ENCODE measurements around the gene DHRSX.
"Not testable (repeated sequence)": the region's sequence is repeated elsewhere in the genome, so short reads cannot be mapped to it uniquely, and the experiment has no call there.

DNA sequence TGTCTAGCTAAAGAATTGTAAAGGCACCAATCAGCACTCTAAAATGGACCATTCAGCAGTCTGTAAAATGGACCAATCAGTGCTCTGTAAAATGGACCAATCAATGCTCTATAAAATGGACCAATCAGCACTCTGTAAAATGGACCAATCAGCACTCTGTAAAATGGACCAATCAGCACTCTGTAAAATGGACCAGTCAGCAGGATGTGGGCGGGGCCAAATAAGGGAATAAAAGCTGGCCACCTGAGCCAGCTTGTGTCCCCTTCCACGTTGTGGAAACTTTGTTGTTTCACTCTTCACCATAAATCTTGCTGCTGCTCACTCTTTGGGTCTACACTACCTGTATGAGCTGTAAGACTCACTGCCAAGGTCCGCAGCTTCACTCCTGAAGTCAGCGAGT, 230.0 kb downstream of the DHRSX start:
- TF ChIP-seq, protein P1, sequence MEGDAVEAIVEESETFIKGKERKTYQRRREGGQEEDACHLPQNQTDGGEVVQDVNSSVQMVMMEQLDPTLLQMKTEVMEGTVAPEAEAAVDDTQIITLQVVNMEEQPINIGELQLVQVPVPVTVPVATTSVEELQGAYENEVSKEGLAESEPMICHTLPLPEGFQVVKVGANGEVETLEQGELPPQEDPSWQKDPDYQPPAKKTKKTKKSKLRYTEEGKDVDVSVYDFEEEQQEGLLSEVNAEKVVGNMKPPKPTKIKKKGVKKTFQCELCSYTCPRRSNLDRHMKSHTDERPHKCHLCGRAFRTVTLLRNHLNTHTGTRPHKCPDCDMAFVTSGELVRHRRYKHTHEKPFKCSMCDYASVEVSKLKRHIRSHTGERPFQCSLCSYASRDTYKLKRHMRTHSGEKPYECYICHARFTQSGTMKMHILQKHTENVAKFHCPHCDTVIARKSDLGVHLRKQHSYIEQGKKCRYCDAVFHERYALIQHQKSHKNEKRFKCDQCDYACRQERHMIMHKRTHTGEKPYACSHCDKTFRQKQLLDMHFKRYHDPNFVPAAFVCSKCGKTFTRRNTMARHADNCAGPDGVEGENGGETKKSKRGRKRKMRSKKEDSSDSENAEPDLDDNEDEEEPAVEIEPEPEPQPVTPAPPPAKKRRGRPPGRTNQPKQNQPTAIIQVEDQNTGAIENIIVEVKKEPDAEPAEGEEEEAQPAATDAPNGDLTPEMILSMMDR (conservative IDR thresholded peaks at IDR 0.05 in 1 of 2, IDR thresholded peaks at IDR 0.05 in 1 of 2; ENCODE audit: low read depth in 1 of 2, low read length in 2 of 2) = not testable (repeated sequence)
- not testable (repeated sequence) for TF ChIP-seq EZH2 (IDR thresholded peaks at IDR 0.05; ENCODE audit: low read length, missing control alignments)
